IPS-18c (cell line): ENCODE results near the gene HTN3.
"Not testable (repeated sequence)": the region's sequence is repeated elsewhere in the genome, so short reads cannot be mapped to it uniquely, and the experiment has no call there.

Experiments used
- H3K4me3 ChIP-seq: 2 replicates; pipeline ENCODE4 v1.7.0; 2013; ENCODE audit warnings: low read depth, mild to moderate bottlenecking, low read length, moderate library complexity; ENCODE audit not compliant: insufficient read depth
- H3K9me3 ChIP-seq: one replicate; pipeline ENCODE4 v1.6.1; 2013; ENCODE audit warnings: mild to moderate bottlenecking, low read length, moderate library complexity; ENCODE audit not compliant: control insufficient read depth, insufficient read depth

Gene HTN3

DNA sequence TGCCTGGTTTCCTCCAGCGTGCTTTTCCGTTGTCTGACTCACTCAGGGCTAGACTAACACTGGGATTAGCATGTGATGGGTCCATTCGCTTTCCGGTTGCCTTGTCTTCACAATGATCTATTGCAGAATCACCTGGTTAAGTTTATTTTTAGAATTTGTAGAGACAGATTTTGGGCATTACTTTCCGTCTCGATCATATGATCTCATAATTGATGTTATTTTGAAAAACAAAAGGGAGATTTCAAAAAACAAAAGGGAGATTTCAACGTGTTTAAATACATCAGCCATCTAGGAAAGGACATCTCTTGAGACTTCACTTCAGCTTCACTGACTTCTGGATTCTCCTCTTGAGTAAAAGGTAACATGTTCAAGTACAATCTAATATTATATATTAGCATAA, at the start of gene HTN3:
HTN3 (plus strand) TSS at position 301 of the 400 bp plus-strand sequence. CDS start 2,282 bp downstream, outside the sequence.
- not testable (repeated sequence) for H3K4me3 ChIP-seq, H3K9me3 ChIP-seq

DNA sequence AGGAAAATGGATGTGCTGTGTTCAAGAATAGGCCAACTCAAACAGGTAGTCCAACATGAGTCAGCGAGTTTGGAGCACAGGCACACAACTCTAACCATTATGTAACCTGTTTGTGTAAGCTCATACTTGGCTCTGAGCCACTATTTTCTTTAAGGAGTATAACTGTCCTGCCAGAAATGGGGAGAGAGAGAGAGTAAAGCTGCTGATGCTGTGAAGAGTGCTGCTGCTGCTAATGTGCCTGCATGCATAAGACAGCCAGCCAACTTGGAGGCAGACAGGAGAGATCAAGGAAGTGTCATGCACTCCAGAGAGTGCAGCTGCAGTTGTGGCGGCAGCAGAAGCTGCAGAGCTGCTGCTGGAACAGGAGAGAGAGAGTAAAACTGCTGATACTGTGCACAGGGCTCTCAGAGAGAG, 44.2 kb upstream of the HTN3 start:
- Histone ChIP-seq H3K9me3 (no peaks in the 10 kb centered on the region), H3K4me3 (no peak overlapping the region)

DNA sequence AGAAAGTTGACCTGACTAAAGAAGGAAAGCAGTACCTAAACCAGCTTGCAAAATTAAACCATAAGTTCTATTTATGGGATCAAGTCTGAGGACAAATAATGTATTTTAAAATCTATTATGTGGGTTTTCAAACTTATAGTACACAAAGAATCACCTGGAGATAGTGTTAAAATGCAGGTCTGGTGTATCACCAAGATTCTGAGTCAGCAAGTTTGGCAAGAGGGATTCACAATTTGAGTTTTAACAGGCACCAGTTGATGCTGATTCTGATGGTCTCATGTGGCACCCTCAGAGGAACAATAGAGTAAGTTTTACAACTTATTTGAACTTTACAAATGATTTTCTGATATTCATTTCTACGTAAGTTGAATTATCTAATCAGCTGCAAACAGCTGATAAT, 41.6 kb upstream of the HTN3 start:
- Histone ChIP-seq H3K9me3 (no peaks in the 10 kb centered on the region), H3K4me3 (no peak overlapping the region)

DNA sequence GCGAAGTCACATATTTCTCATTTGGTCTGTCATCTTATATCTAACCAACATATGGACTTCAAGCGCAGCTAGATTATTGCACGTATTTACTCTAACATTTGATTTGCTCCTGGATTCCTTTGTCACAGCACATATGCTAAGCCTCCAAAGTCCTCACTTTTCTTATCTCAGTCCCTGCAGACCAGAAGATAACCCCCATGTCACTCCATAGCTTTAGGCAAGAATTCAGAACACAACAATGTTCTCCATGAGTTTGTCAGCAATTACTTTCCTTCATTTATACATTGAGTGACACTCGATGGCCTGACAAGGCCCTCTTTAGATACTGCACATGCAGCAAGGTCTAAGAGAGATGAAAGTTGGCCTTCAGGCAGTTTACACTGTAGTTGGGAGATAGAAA, 37.2 kb upstream of the HTN3 start:
- Histone ChIP-seq H3K9me3 (no peaks in the 10 kb centered on the region), H3K4me3 (no peak overlapping the region)

DNA sequence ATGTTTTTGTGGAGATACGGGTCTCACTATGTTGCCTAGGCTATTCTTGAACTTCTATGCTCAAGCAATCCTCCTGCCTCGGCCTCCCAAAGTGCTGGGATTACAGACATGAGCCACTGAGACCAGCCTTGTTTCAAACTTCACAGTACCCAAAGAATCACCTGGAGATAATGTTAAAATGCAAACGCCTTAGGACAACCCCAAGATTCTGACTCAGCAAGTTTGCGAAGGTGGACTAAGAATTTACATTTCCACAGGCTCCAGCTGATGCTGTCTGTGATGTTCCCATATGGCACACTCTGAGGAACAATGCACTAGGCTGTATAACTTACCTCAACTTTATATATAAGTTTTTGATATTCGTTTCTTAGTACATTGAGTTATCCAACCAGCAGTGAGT, 33.5 kb upstream of the HTN3 start:
- H3K4me3 ChIP-seq, result no peak overlapping the region
- no peaks in the 10 kb centered on the region for H3K9me3 ChIP-seq

DNA sequence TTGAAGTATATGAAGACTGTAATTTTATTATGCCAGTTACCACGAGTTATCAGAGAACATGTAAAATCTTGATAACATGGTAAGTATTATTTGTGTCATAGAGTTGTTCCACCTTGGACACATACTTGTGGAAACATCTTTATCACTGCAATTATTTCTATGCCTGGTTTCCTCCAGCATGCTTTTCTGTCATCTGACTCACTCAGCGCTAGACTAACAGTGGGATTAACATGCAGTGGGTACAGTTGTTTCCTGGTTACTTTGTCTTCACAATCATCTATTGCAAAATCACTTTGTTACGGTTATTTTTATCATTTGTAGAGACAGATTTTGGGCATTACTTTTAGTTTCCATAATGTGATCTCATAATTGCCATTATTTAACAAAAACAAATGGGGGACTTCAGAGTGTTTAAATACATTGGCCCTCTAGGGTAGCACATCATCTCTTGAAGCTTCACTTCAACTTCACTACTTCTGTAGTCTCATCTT, 32.7 kb upstream of the HTN3 start, which contains the start of gene STATH:
STATH (plus strand) TSS at position 441 of the 491 bp plus-strand sequence. CDS start 2,472 bp downstream, outside the sequence.
- Histone ChIP-seq H3K4me3 (no peak within 1 kb of the TSS), H3K9me3 (no peaks in the 10 kb centered on the region)

DNA sequence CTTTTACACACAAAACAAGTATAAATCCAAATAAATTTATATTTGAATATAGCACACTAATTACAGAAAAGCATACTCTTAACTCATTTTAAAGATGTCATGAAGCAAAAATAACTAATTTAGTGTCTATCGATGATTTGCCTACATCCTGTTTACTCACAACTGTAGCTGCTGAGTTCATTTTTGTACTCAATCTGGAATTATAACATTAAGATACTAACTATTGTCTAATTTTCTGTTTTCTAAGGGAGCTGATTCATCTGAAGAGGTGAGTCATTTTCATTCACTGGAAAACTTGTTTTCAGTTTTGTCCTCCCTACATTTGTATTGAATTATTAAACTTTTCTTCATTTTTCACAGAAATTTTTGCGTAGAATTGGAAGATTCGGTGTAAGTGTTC, 28.8 kb upstream of the HTN3 start:
- no peaks in the 10 kb centered on the region for H3K9me3 ChIP-seq
- H3K4me3 ChIP-seq, result no peak overlapping the region

- H3K4me3 ChIP-seq, result no peak overlapping the region
These were observed 27.5 kb upstream of the HTN3 start for GRCh38 chr4:70000711-70001110.

DNA sequence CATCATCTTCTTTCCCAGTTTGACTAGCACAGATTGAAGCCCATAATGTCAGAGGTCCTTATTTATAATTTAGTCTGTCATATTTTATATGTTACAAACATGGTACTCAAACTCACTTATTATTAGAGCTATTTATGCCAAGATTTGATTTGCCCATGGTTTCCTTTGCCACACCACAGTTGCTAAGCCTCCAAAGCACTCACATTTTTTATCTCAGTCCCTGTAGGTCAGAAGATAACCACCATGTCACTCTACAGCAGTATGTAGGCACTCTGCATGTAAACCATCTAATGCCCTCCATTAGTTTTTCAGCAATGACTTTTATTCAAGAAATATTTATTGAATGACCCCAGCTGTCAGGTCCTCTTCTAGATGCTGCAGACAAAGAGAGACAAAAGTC, 25.8 kb upstream of the HTN3 start:
- Histone ChIP-seq H3K9me3 (no peaks in the 10 kb centered on the region), H3K4me3 (no peak overlapping the region)

More at GRCh38 chr4:70000711-70001110, 27.5 kb upstream of the HTN3 start:
- H3K9me3 ChIP-seq, result no peaks in the 10 kb centered on the region

- H3K9me3 ChIP-seq, result no peaks in the 10 kb centered on the region
These were observed 19.5 kb upstream of the HTN3 start for GRCh38 chr4:70008771-70009170.

DNA sequence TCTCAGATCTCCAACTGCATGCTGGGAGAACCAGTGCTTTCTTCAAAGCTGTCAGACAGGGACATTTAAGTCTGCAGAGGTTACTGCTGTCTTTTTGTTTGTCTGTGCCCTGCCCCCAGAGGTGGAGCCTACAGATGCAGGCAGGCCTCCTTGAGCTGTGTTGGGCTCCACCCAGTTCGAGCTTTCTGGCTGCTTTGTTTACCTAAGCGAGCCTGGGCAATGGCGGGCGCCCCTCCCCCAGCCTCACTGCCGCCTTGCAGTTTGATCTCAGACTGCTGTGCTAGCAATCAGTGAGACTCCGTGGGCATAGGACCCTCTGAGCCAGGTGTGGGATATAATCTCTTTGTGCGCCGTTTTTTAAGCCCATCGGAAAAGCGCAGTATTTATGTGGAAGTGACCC, 9.3 kb upstream of the HTN3 start:
- not testable (repeated sequence) for H3K9me3 ChIP-seq, H3K4me3 ChIP-seq

More at GRCh38 chr4:70008771-70009170, 19.5 kb upstream of the HTN3 start:
- H3K4me3 ChIP-seq, result no peak overlapping the region

- Histone ChIP-seq H3K9me3 (no peaks in the 10 kb centered on the region), H3K4me3 (no peak overlapping the region)
These were observed 5.0 kb upstream of the HTN3 start for GRCh38 chr4:70023218-70023617.

DNA sequence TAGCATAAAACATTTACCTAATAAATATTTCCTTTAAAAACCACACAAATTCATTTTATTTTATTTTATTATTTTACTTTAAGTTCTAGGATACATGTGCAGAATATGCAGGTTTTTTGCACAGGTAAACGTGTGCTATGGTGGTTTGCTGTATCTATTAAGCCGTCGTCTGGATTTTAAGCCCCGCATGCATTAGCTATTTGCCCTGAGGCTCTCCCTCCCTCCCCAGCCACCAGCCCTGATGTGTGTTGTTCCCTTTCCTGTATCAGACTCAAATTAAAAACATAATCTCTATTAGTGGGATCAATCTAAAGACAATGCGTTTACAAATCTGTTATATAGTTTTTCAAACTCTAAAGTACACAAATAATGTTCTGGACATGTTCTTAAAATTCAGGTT, 1.2 kb upstream of the HTN3 start:
- Histone ChIP-seq H3K4me3 (no peak overlapping the region), H3K9me3 (no peaks in the 10 kb centered on the region)

- H3K4me3 ChIP-seq, H3K9me3 ChIP-seq: not testable (repeated sequence)
These were observed 9.3 kb downstream of the HTN3 start for GRCh38 chr4:70037559-70037958.

DNA sequence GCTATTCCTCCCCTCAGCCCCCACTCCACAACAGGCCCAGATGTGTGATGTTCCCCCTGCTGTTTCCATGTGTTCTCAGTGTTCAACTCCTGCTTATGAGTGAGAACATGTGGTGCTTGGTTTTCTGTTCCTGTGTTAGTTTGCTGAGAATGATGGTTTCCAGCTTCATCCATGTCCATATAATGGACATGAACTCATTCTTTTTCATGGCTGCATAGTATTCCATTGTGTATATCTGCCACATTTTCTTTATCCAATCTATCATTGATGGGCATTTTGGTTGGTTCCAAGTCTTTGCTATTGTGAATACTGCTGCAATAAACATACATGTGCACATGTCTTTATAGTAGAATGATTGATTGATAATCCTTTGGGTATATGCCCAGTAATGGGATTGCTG, 11.7 kb downstream of the HTN3 start:
- H3K9me3 ChIP-seq, H3K4me3 ChIP-seq: not testable (repeated sequence)

DNA sequence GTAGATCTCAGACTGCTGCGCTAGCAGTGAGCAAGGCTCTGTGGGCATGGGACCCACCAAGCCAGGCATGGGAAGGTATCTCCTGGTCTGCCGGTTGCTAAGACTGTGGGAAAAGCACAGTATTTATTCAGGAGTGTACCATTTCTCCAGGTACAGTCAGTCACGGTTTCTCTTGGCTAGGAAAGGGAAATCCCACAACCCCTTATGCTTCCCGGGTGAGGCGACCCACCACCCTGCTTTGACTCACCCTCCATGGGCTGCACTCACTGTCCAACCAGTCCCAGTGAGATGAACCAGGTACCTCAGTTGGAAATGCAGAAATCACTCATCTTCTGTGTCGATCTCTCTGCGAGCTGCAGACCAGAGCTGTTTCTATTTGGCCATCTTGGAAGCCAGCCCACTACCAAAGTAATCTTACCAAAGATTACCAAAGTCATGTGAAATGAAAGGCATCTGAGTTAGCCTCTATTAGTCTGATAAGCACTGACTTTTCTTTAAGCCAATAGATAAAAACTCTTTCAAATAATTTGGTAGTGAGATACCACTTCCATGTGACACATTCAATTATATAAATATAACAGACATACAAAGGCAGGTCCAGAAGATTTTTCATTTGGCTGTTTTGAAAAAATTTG, 13.5 kb downstream of the HTN3 start:
- no peak overlapping the region for H3K4me3 ChIP-seq
- H3K9me3 ChIP-seq, result peaks cover 3% of the 10 kb centered on the region

DNA sequence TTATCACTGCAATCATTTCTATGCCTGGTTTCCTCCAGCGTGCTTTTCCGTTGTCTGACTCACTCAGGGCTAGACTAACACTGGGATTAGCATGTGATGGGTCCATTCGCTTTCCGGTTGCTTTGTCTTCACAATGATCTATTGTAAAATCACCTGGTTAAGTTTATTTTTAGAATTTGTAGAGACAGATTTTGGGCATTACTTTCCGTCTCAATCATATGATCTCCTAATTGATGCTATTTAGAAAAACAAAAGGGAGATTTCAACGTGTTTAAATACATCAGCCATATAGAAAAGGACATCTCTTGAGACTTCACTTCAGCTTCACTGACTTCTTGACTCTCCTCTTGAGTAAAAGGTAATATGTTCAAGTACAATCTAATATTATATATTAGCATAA, 21.9 kb downstream of the HTN3 start, which contains the start of gene HTN1:
HTN1 (plus strand) TSS at position 301 of the 400 bp plus-strand sequence. CDS start 2,639 bp downstream, outside the sequence.
- not testable (repeated sequence) for H3K4me3 ChIP-seq, H3K9me3 ChIP-seq

DNA sequence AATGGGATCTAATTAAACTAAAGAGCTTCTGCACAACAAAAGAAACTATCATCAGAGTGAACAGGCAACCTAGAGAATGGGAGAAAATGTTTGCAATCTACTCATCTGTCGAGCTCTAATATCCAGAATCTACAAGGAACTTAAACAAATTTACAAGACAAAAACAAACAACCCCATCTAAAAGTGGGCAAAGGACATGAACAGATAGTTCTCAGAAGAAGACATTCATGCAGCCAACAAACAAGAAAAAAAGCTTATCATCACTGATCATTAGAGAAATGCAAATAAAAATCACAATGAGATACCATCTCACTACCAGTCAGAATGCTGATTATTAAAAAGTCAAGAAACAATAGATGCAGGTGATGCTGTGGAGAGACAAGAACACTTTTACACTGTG, 28.3 kb downstream of the HTN3 start:
- not testable (repeated sequence) for H3K4me3 ChIP-seq, H3K9me3 ChIP-seq

DNA sequence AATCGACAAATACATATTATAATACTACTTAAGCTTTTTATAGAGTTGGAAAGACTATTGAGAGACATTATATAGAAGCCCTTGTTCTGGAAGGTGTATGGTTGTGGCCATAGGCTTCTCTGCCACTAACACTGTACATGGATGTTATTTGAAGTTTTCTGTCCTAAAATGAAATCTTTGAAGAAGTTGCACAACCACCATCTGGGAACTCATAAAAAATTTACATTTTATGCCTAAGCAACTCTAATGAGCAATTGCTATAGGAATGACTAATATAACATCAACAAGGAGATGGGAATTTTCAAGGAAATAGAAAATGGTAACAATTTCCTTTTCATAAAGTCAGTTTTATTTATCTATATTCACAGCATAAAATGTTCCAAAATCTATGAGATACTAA, 29.4 kb downstream of the HTN3 start:
- no peaks in the 10 kb centered on the region for H3K9me3 ChIP-seq
- no peak overlapping the region for H3K4me3 ChIP-seq
